GF-D8 (cell line): ENCODE results near the gene UBAC2.
"Not testable (repeated sequence)": the region's sequence is repeated elsewhere in the genome, so short reads cannot be mapped to it uniquely, and the experiment has no call there.

Source experiments
- DNase-seq: peaks from one replicate; lab custom pipeline; 2025; lab: John Stamatoyannopoulos, UW

UBAC2 gene

GRCh38 chr13:99190147-99190985, 10.3 kb upstream of the UBAC2 start:
- no peak for DNase-seq

- no peak for DNase-seq
Observed at GRCh38 chr13:99191336-99191899, 9.2 kb upstream of the UBAC2 start.

GRCh38 chr13:99191900-99192399, 8.7 kb upstream of the UBAC2 start:
- no peak for DNase-seq

- no peak for DNase-seq
Observed at GRCh38 chr13:99192480-99192879, 8.2 kb upstream of the UBAC2 start.

GRCh38 chr13:99193152-99193551, 7.5 kb upstream of the UBAC2 start:
- no peak for DNase-seq

- DNase-seq: no peak
Observed at GRCh38 chr13:99196466-99197116, 4.1 kb upstream of the UBAC2 start.

- DNase-seq: no peak
Observed at GRCh38 chr13:99197117-99197651, 3.5 kb upstream of the UBAC2 start.

- DNase-seq: no peak
Observed at GRCh38 chr13:99199541-99200431, 868 bp upstream of the UBAC2 start.

- no peak for DNase-seq
Observed at GRCh38 chr13:99203601-99204579, 3.2 kb downstream of the UBAC2 start.

- no peak for DNase-seq
Observed at GRCh38 chr13:99205621-99206220, 5.1 kb downstream of the UBAC2 start.

GRCh38 chr13:99206226-99206625, 5.6 kb downstream of the UBAC2 start:
- DNase-seq: no peak

GRCh38 chr13:99206873-99207272, 6.2 kb downstream of the UBAC2 start:
- no peak for DNase-seq

GRCh38 chr13:99207511-99207910, 6.9 kb downstream of the UBAC2 start:
- DNase-seq: no peak

- DNase-seq: no peak
Observed at GRCh38 chr13:99208185-99208584, 7.5 kb downstream of the UBAC2 start.

GRCh38 chr13:99208845-99209527, 8.3 kb downstream of the UBAC2 start:
- DNase-seq: no peak

- not testable (repeated sequence) for DNase-seq
Observed at GRCh38 chr13:99210627-99211026, 10.0 kb downstream of the UBAC2 start.

- DNase-seq: no peak
Observed at GRCh38 chr13:99211421-99212035, 10.9 kb downstream of the UBAC2 start.

GRCh38 chr13:99214232-99214631, 13.6 kb downstream of the UBAC2 start:
- no peak for DNase-seq

- DNase-seq: no peak
Observed at GRCh38 chr13:99214731-99215130, 14.1 kb downstream of the UBAC2 start.
